ENCODE data around the gene NAT9.
A peak's percentile ranks its signal among the peaks of the same experiment; 100 is the strongest.

The NAT9 gene

GRCh38 chr17:74776044-74776962 is at the start of gene NAT9:
Gene NAT9, minus strand, starts transcription at chr17:74776345. Its CDS starts 647 bp downstream, at chr17:74775698.
- peaks cover 16 to 41% of the 10 kb centered on the region in 2 donors for H3K36me3 ChIP-seq (ENCODE audit: control insufficient read depth in 1 of 2, insufficient read depth in 2 of 2, low read length in 2 of 2)
- H3K4me1 ChIP-seq (ENCODE audit: control insufficient read depth in 1 of 2, insufficient read depth in 2 of 2, low read length in 2 of 2), result peaks cover 11 to 20% of the 10 kb centered on the region in 2 donors
- peak within 1 kb of the TSS; percentile 75 to 98 for H3K4me3 ChIP-seq (ENCODE audit: low read depth in 1 of 2, low read length in 2 of 2)
- H3K27me3 ChIP-seq (ENCODE audit: low read depth, low read length), result no peaks in the 10 kb centered on the region
- H3K27ac ChIP-seq (ENCODE audit: low read length), result peak within 1 kb of the TSS; percentile 67
- H3K9me3 ChIP-seq (ENCODE audit: control insufficient read depth in 1 of 2, low read length in 2 of 2), result no peaks in the 10 kb centered on the region

DNA sequence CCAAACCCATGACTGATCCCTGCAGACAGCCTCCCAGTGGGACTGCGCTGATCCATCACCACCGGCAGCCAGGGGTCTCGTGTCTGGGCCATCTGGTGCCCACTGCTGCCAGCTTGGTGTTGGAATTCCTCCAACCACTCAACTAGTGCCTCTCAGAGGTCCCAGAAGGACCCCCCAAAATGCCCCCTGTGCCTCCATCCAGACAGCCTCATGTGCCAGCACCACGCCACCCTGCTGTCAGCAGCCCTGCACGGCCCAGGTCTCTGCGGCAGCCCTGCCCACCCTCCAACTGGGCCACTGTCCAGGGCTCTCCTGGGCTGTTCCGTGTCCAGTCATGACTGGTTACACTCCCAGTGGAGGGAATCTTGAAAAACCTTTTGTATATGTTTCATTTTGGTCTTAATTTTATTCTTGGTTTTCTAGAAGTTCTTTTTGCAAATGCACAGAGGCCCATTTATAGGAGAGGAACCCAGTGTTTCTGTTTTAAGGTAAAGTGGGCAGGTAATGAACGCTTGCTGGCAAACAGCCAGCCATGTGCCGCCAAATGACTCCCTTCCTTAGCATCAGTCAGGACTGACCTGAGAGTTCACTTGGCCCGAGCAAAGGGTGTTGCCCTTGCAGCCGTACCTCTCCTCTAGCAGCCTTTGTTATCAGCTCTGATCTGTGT is 48.9 kb upstream of the NAT9 start:
- no peaks in the 10 kb centered on the region for H3K9me3 ChIP-seq (ENCODE audit: control insufficient read depth in 1 of 2, low read length in 2 of 2)
- H3K4me1 ChIP-seq (ENCODE audit: control insufficient read depth in 1 of 2, insufficient read depth in 2 of 2, low read length in 2 of 2), result peaks cover 0 to 14% of the 10 kb centered on the region in 2 donors
- H3K36me3 ChIP-seq (ENCODE audit: control insufficient read depth in 1 of 2, insufficient read depth in 2 of 2, low read length in 2 of 2), result peaks cover 0 to 40% of the 10 kb centered on the region in 2 donors
- no peak overlapping the region for H3K27ac ChIP-seq (ENCODE audit: low read length)
- no peak overlapping the region for H3K4me3 ChIP-seq (ENCODE audit: low read depth in 1 of 2, low read length in 2 of 2)
- no peaks in the 10 kb centered on the region for H3K27me3 ChIP-seq (ENCODE audit: low read depth, low read length)

DNA sequence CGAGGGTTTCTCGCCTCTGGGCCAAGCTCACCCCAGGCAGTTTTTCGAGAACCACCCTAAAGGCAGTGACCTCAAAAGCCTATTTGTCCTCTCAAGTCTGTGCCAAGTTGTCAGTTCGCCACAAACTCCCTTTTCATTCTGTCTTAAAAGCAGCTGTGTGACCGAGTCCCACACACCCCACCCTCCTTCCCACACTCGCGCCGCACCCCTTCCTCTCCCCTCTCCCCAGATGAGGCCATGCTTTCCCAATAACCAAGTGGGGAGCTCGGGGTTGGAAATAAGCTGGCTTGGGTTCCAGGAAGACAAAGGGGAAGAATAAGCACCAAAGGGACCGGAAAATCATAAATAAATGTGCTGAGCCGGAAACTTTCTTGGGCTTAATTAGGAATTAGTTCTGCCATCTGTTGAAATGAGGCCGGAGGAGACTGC is 46.8 kb upstream of the NAT9 start:
- H3K9me3 ChIP-seq (ENCODE audit: control insufficient read depth in 1 of 2, low read length in 2 of 2), result no peaks in the 10 kb centered on the region
- peaks cover 0 to 40% of the 10 kb centered on the region in 2 donors for H3K36me3 ChIP-seq (ENCODE audit: control insufficient read depth in 1 of 2, insufficient read depth in 2 of 2, low read length in 2 of 2)
- peaks cover 0 to 14% of the 10 kb centered on the region in 2 donors for H3K4me1 ChIP-seq (ENCODE audit: control insufficient read depth in 1 of 2, insufficient read depth in 2 of 2, low read length in 2 of 2)
- H3K4me3 ChIP-seq (ENCODE audit: low read depth in 1 of 2, low read length in 2 of 2), result no peak overlapping the region
- no peak overlapping the region for H3K27ac ChIP-seq (ENCODE audit: low read length)
- H3K27me3 ChIP-seq (ENCODE audit: low read depth, low read length), result no peaks in the 10 kb centered on the region

DNA sequence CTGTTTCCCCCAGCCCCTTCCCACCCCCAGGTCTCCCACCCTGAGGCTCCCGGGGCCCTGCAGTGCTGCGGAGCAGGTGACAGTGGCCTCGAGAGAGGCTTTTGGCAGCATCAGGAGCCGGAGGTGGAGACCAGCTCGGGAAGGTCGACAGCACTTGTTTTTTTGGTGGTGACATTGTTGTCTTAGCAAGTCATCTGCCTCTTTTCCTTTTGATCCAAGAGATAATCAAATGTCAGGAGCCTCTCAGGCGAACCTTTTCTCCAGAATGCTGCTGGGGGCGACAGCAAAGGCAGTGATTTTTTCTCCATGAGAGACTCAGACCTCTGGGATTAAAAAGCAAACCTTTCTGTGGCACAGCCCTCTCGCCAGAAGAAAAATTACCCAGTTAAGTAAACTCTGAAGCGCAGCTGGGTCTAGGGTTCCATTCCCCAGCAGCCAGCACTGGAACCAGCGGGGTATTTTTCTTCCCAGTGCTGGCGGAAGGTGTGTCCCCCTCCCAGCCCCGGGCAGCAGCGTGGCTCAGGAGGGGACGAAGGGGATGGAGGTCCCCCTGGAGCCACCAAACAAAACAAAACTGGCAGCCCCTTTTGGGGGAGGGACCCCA is 46.3 kb upstream of the NAT9 start:
- Histone ChIP-seq H3K4me1 (ENCODE audit: control insufficient read depth in 1 of 2, insufficient read depth in 2 of 2, low read length in 2 of 2) (peaks cover 0 to 14% of the 10 kb centered on the region in 2 donors), H3K4me3 (ENCODE audit: low read depth in 1 of 2, low read length in 2 of 2) (no peak overlapping the region), H3K9me3 (ENCODE audit: control insufficient read depth in 1 of 2, low read length in 2 of 2) (no peaks in the 10 kb centered on the region), H3K27me3 (ENCODE audit: low read depth, low read length) (no peaks in the 10 kb centered on the region), H3K36me3 (ENCODE audit: control insufficient read depth in 1 of 2, insufficient read depth in 2 of 2, low read length in 2 of 2) (peaks cover 0 to 45% of the 10 kb centered on the region in 2 donors), H3K27ac (ENCODE audit: low read length) (no peak overlapping the region)

GRCh38 chr17:74821655-74822334 is 45.6 kb upstream of the NAT9 start:
- Histone ChIP-seq H3K36me3 (ENCODE audit: control insufficient read depth in 1 of 2, insufficient read depth in 2 of 2, low read length in 2 of 2) (peaks cover 0 to 47% of the 10 kb centered on the region in 2 donors), H3K9me3 (ENCODE audit: control insufficient read depth in 1 of 2, low read length in 2 of 2) (no peaks in the 10 kb centered on the region), H3K27ac (ENCODE audit: low read length) (no peak overlapping the region), H3K4me1 (ENCODE audit: control insufficient read depth in 1 of 2, insufficient read depth in 2 of 2, low read length in 2 of 2) (peaks cover 0 to 14% of the 10 kb centered on the region in 2 donors), H3K27me3 (ENCODE audit: low read depth, low read length) (no peaks in the 10 kb centered on the region), H3K4me3 (ENCODE audit: low read depth in 1 of 2, low read length in 2 of 2) (no peak overlapping the region)

DNA sequence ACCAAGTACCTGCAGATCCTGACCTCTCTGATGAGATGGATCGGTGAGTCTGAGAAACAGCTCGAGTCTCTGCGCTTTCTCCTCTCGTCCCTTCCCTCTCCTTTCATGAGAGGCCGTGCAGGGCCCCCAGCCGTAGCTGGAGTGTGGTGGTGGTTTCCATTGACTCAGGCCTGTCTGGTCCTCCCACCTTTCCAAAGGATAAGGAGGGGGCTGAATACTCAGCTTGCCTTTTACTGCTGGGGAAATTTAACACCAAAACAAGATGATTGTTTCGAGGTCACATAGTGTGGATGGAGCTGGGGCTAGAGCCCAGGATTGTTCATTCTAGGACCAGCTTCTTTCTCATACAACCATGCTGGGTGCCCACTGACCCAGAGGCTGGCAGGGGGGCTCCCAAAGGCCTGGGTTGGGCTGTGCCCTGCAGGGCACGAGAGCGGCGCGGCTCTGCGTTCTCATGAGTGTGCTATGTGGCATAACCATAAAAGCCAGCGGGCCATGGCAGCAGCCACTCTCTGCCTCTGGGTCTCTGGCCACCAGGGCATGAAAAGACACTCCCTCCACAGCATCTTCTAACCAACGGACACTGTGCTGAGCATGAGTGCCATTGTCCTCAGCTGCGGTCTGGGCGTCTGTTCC is 43.8 kb upstream of the NAT9 start:
- no peaks in the 10 kb centered on the region for H3K27me3 ChIP-seq (ENCODE audit: low read depth, low read length)
- peaks cover 0 to 38% of the 10 kb centered on the region in 2 donors for H3K36me3 ChIP-seq (ENCODE audit: control insufficient read depth in 1 of 2, insufficient read depth in 2 of 2, low read length in 2 of 2)
- no peak overlapping the region for H3K27ac ChIP-seq (ENCODE audit: low read length)
- H3K9me3 ChIP-seq (ENCODE audit: control insufficient read depth in 1 of 2, low read length in 2 of 2), result no peaks in the 10 kb centered on the region
- no peak overlapping the region for H3K4me3 ChIP-seq (ENCODE audit: low read depth in 1 of 2, low read length in 2 of 2)
- peaks cover 0 to 14% of the 10 kb centered on the region in 2 donors for H3K4me1 ChIP-seq (ENCODE audit: control insufficient read depth in 1 of 2, insufficient read depth in 2 of 2, low read length in 2 of 2)

GRCh38 chr17:74818291-74818938 is 42.3 kb upstream of the NAT9 start:
- H3K36me3 ChIP-seq (ENCODE audit: control insufficient read depth in 1 of 2, insufficient read depth in 2 of 2, low read length in 2 of 2), result peaks cover 0 to 30% of the 10 kb centered on the region in 2 donors
- no peak overlapping the region for H3K27ac ChIP-seq (ENCODE audit: low read length)
- H3K9me3 ChIP-seq (ENCODE audit: control insufficient read depth in 1 of 2, low read length in 2 of 2), result no peaks in the 10 kb centered on the region
- no peak overlapping the region for H3K4me3 ChIP-seq (ENCODE audit: low read depth in 1 of 2, low read length in 2 of 2)
- no peaks in the 10 kb centered on the region for H3K27me3 ChIP-seq (ENCODE audit: low read depth, low read length)
- peaks cover 0 to 9% of the 10 kb centered on the region in 2 donors for H3K4me1 ChIP-seq (ENCODE audit: control insufficient read depth in 1 of 2, insufficient read depth in 2 of 2, low read length in 2 of 2)

DNA sequence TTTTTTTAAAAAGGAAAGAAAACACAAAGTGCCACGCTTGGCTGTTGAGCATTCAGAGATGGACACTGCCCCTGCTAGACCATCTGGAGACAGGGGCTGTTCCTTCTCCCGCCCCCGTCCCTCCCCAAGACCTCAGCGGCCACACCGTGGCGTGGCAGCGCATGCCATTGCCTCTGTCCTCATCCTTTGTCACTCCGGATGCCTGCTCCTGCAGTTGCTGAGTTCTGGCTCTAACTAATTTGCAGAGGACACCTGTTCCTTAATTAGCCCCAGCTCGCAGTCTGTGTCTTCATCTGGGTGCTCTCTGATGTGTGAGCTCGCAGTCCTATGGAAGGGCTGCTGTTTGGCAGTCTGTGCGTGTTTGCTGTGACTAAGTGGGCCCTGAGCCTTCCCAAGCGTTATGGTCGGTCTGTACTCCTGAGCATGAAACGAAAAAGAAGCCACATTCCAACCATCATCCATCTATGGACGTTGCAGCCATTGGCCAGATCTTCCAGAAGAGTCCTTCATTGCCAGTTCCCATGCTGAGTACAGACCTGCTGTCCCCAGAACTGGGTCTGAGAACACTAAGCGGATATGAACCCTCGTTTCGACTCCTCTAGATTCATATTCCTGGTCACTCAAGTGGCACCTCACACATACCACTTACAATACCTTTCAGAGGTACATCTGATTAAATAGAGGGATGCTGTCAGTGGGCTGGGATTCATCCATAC is 40.9 kb upstream of the NAT9 start:
- Histone ChIP-seq H3K27ac (ENCODE audit: low read length) (no peak overlapping the region), H3K36me3 (ENCODE audit: control insufficient read depth in 1 of 2, insufficient read depth in 2 of 2, low read length in 2 of 2) (peaks cover 0 to 30% of the 10 kb centered on the region in 2 donors), H3K4me1 (ENCODE audit: control insufficient read depth in 1 of 2, insufficient read depth in 2 of 2, low read length in 2 of 2) (peaks cover 3 to 11% of the 10 kb centered on the region in 2 donors), H3K9me3 (ENCODE audit: control insufficient read depth in 1 of 2, low read length in 2 of 2) (no peaks in the 10 kb centered on the region), H3K27me3 (ENCODE audit: low read depth, low read length) (no peaks in the 10 kb centered on the region), H3K4me3 (ENCODE audit: low read depth in 1 of 2, low read length in 2 of 2) (no peak overlapping the region)

- no peaks in the 10 kb centered on the region for H3K9me3 ChIP-seq (ENCODE audit: control insufficient read depth in 1 of 2, low read length in 2 of 2)
- H3K4me1 ChIP-seq (ENCODE audit: control insufficient read depth in 1 of 2, insufficient read depth in 2 of 2, low read length in 2 of 2), result peaks cover 4 to 11% of the 10 kb centered on the region in 2 donors
- no peak overlapping the region for H3K27ac ChIP-seq (ENCODE audit: low read length)
- no peaks in the 10 kb centered on the region for H3K27me3 ChIP-seq (ENCODE audit: low read depth, low read length)
- H3K4me3 ChIP-seq (ENCODE audit: low read depth in 1 of 2, low read length in 2 of 2), result no peak overlapping the region
- peaks cover 0 to 27% of the 10 kb centered on the region in 2 donors for H3K36me3 ChIP-seq (ENCODE audit: control insufficient read depth in 1 of 2, insufficient read depth in 2 of 2, low read length in 2 of 2)
Measured at GRCh38 chr17:74815550-74816370, 39.6 kb upstream of the NAT9 start.

Measured in muscle layer of duodenum (tissue), 2 donors.